Muscle layer of duodenum (tissue), 2 donors: ENCODE results near the gene WDR5B.
"Not testable (repeated sequence)": the region's sequence is repeated elsewhere in the genome, so short reads cannot be mapped to it uniquely, and the experiment has no call there.

Source experiments
- H3K27ac ChIP-seq: one replicate; pipeline ENCODE4 v1.7.0; 2013; ENCODE audit warnings: mild to moderate bottlenecking, low read length
- H3K27me3 ChIP-seq: one replicate; pipeline ENCODE4 v1.7.0; 2013; ENCODE audit warnings: low read depth, mild to moderate bottlenecking, control low read depth, low read length
- H3K36me3 ChIP-seq, 2 donors: one replicate each; pipeline ENCODE4 v1.7.0; 2013; ENCODE audit warnings: low read length in 2 of 2, control low read depth in 1 of 2, mild to moderate bottlenecking in 1 of 2; ENCODE audit not compliant: insufficient read depth in 2 of 2, control insufficient read depth in 1 of 2
- H3K4me1 ChIP-seq, 2 donors: one replicate each; pipeline ENCODE4 v1.7.0; 2013; ENCODE audit warnings: low read length in 2 of 2, mild to moderate bottlenecking in 2 of 2, control low read depth in 1 of 2, moderate library complexity in 1 of 2; ENCODE audit not compliant: insufficient read depth in 2 of 2, control insufficient read depth in 1 of 2
- H3K4me3 ChIP-seq, 2 donors: one replicate each; pipeline ENCODE4 v1.7.0; 2013; ENCODE audit warnings: low read length in 2 of 2, low read depth in 1 of 2, mild to moderate bottlenecking in 1 of 2
- H3K9me3 ChIP-seq, 2 donors: one replicate each; pipeline ENCODE4 v1.7.0; 2013; ENCODE audit warnings: low read length in 2 of 2, control low read depth in 1 of 2, mild to moderate bottlenecking in 1 of 2; ENCODE audit not compliant: control insufficient read depth in 1 of 2
- donor health status: healthy.

The WDR5B gene

DNA sequence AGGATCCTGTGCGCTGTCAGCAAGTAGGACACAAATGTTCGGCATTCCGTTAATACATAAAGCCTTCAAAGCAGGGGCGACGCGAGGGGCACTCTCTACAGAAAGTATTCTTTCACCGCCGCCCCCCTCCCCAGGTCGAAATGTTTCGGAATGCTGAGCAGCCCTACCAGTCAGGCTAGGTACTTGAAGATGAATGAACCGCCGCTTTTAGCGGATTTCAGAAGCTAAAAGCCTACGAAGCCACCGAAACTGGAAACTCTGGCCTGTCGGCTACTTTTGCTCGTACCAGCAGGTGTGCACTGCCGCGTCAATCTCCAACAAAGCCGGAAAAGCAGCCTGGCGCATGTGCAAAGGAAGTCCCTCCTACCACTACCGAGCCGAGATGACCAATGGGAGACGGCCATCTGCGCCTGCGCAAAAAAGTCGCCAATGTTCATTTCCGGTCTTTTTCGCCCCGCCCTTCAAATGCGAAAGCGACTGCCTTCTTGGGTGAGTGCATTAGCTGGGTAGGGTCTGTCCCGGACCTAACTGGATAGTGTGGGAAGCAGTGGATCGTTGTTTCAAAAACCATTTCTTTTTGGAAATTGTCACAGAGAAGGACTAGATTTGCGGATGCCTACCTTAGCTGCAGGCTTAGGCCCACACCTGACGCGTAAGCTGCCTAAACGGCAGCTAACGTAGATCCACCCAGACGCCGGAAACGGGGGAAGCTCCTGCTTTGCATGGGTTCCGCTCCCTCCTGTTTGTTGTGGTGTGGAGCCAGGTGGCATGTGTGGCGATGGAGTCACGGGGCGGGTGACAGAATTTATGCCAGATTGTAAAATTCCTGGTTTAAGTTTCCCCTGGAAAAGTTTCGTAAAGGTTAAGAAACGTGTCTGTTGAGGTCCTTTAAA, at the start of gene WDR5B:
Gene WDR5B (minus strand): TSS at position 301 of the 893 bp plus-strand sequence. CDS start 534 bp downstream, outside the sequence.
- H3K27me3 ChIP-seq = no peaks in the 10 kb centered on the region
- H3K27ac ChIP-seq = peak within 1 kb of the TSS; percentile 90

DNA sequence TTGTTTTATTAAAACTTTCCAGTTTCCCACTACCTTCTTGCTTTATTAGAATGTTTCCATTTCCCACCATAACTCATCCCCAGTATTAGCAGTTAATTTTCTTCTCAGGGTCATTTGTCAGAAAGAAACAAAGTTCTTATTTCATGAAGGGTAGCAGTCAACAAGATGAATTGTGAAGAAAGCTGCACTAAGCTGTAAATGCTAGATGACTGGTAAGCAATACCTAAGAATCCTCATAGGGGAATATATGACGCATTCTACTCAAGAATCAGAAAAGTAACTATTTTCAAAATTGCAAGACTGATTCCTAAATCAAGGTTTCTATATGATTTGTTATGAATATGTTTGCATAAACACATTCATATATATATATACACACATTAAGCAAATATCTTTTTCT, 48.8 kb upstream of the WDR5B start:
- Histone ChIP-seq H3K27ac (no peak overlapping the region), H3K4me3 (no peak overlapping the region), H3K4me1 (peaks cover 0 to 9% of the 10 kb centered on the region in 2 donors), H3K36me3 (peaks cover 16 to 18% of the 10 kb centered on the region in 2 donors), H3K27me3 (no peaks in the 10 kb centered on the region), H3K9me3 (no peaks in the 10 kb centered on the region)

More for the DNA sequence above, at the start of gene WDR5B:
- Histone ChIP-seq H3K4me1 (peaks cover 4 to 25% of the 10 kb centered on the region in 2 donors), H3K4me3 (peak within 1 kb of the TSS; percentile 86 to 94), H3K36me3 (peaks cover 7 to 8% of the 10 kb centered on the region in 2 donors), H3K9me3 (no peaks in the 10 kb centered on the region)

DNA sequence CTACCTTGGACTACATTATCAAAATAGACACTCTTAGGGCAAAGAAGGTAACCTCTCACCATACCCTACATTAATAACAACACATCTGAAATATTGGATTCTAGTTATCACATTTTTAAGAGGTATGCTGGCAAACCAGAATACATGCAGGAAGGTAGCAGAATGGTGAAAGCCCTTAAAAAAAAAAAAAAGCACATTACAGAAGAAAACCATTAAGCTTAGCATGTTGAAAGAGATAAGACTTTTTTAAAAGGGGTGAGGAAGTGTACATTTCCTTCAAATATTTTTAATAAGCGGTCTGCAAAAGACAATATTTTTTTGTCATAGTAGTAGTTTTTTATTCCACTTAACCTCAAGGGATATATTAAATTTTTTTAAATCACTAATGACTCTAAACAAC, 46.5 kb upstream of the WDR5B start:
- no peak overlapping the region for H3K27ac ChIP-seq
- H3K4me3 ChIP-seq = no peak overlapping the region
- no peaks in the 10 kb centered on the region for H3K27me3 ChIP-seq
- no peaks in the 10 kb centered on the region for H3K4me1 ChIP-seq
- peaks cover 32% of the 10 kb centered on the region in 2 donors for H3K36me3 ChIP-seq
- H3K9me3 ChIP-seq = no peaks in the 10 kb centered on the region

DNA sequence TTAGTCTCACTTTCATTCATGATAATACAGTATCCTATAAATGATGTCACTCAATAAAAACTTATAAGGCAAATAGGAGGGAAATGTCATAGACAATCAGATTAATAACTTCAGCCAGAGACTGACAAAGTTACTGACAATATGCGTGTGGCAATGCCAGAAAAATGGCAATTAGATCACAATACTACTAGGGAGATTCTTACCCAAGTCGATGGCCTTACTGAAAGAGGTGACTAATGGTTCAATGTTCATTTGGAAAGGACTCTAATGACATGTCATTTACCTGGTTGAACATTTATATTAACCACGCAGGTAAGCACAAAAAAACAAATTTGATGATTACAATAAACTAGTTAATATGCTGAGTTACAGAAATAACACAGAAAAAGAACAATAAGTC, 45.9 kb upstream of the WDR5B start:
- Histone ChIP-seq H3K9me3 (no peaks in the 10 kb centered on the region), H3K4me3 (no peak overlapping the region), H3K27ac (no peak overlapping the region), H3K4me1 (no peaks in the 10 kb centered on the region), H3K36me3 (peaks cover 36% of the 10 kb centered on the region in 2 donors), H3K27me3 (no peaks in the 10 kb centered on the region)

DNA sequence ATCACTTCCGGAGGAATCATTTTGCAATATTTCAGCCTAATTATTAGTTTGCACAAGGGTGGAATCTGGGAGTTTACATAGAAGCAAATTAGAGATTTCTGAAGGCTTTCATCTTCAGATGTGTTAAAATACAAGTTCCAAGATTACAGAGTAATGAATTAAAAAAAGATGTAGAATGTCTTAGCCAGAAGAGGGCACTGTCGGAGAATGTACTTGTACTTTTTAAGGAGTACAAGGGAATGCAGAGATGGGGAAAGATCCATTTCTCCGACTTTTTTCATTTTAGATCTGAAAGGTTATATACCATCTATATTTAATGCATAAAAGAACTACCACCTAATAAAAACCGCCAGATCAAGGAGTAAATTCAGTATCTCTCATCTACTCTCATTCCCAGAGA, 43.1 kb upstream of the WDR5B start:
- no peaks in the 10 kb centered on the region for H3K27me3 ChIP-seq
- H3K36me3 ChIP-seq = peaks cover 26 to 41% of the 10 kb centered on the region in 2 donors
- H3K27ac ChIP-seq = no peak overlapping the region
- no peak overlapping the region for H3K4me3 ChIP-seq
- H3K4me1 ChIP-seq = no peaks in the 10 kb centered on the region
- H3K9me3 ChIP-seq = no peaks in the 10 kb centered on the region

DNA sequence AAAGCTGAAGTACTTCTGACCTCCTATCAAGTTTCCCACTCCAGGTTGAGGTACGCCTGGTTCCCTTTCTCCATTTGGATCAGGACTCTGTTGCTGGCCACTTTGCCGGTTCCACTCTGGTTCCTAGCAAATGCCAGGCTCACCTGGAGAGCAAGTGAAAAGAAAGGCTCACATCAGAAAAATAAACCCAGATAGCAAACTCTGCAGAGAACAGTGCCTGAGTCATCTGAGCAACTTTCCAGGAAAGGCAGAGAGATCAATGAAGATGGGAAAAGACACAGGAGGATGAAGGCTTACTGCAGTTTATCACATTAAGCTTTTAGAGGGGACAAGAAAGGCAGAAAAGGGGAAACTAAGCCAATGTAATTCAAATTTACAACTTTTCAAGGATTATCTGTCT, 41.8 kb upstream of the WDR5B start:
- no peak overlapping the region for H3K4me3 ChIP-seq
- H3K36me3 ChIP-seq = peaks cover 37 to 40% of the 10 kb centered on the region in 2 donors
- no peak overlapping the region for H3K27ac ChIP-seq

DNA sequence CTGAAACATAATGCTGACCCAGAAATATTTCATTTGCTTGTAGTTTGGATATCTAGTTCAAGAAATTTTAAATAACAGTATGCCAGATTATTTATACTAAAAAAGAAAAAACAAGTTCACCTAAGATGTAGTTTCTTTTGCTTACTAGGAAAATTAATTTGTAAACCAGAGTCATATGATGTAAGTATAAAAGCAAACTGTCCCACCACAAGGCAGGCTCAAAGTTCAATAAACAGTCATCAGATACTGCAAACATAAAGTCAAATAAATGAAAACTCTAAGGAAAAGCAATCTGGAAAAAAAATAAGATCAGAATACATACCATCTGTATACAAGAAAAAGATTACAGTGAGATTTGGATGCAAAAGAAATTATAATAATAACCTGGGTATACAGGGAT, 40.2 kb upstream of the WDR5B start:
- H3K4me1 ChIP-seq = no peaks in the 10 kb centered on the region
- H3K36me3 ChIP-seq = peaks cover 30 to 37% of the 10 kb centered on the region in 2 donors
- no peak overlapping the region for H3K4me3 ChIP-seq
- H3K27ac ChIP-seq = no peak overlapping the region
- no peaks in the 10 kb centered on the region for H3K27me3 ChIP-seq
- no peaks in the 10 kb centered on the region for H3K9me3 ChIP-seq

More for the DNA sequence above, 41.8 kb upstream of the WDR5B start:
- H3K27me3 ChIP-seq = no peaks in the 10 kb centered on the region
- no peaks in the 10 kb centered on the region for H3K9me3 ChIP-seq
- H3K4me1 ChIP-seq = no peaks in the 10 kb centered on the region

DNA sequence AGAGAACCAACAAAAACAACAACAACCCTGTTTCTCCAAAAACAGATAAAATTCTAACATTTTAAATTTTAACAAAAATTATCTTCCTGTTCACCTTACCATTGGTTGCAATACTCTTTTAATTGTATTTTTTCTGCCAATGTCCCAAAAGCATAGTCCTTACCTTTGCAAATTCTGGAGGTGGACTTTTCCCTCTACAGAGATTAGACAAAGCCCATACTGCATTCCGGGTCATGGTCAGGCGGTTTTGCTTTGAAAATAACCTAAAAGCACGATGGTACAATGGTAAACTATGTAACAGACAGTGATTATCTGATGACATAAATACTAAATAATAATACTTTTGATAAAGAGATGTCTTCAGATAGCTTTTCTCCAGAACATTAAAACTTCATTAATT, 35.5 kb upstream of the WDR5B start:
- Histone ChIP-seq H3K4me1 (no peaks in the 10 kb centered on the region), H3K27ac (no peak overlapping the region), H3K36me3 (peaks cover 18 to 35% of the 10 kb centered on the region in 2 donors), H3K9me3 (no peaks in the 10 kb centered on the region), H3K4me3 (no peak overlapping the region), H3K27me3 (no peaks in the 10 kb centered on the region)

DNA sequence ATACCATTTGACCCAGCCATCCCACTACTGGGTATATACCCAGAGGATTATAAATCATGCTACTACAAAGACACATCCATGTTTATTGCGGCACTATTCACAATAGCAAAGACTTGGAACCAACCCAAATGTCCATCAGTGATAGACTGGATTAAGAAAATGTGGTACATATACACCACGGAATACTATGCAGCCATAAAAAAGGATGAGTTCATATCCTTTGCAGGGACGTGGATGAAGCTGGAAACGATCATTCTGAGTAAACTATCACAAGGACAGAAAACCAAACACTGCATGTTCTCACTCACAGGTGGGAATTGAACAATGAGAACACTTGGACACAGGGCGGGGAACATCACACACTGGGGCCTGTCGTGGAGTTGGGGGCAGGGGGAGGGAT, 32.4 kb upstream of the WDR5B start:
- not testable (repeated sequence) for H3K9me3 ChIP-seq, H3K27me3 ChIP-seq, H3K27ac ChIP-seq, H3K4me1 ChIP-seq, H3K4me3 ChIP-seq
- peaks cover 18 to 41% of the 10 kb centered on the region in 2 donors for H3K36me3 ChIP-seq

DNA sequence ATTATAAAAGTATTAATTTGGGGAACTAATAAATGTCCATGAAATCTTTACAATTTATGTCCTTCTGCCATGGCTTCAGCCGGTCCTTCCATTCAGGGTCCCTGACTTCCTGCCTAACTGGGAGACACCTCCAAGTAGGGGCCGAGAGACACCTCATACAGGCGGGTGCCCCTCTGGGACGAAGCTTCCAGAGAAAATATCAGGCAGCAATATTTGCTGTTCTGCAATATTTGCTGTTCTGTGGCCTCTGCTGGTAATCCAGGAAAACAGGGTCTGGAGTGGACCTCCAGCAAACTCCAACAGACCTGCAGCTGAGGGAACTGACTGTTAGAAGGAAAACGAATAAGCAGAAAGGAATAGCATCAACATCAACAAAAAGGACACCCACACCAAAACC, 28.6 kb upstream of the WDR5B start:
- not testable (repeated sequence) for H3K4me3 ChIP-seq, H3K9me3 ChIP-seq, H3K4me1 ChIP-seq, H3K27me3 ChIP-seq, H3K27ac ChIP-seq
- peaks cover 33 to 46% of the 10 kb centered on the region in 2 donors for H3K36me3 ChIP-seq

DNA sequence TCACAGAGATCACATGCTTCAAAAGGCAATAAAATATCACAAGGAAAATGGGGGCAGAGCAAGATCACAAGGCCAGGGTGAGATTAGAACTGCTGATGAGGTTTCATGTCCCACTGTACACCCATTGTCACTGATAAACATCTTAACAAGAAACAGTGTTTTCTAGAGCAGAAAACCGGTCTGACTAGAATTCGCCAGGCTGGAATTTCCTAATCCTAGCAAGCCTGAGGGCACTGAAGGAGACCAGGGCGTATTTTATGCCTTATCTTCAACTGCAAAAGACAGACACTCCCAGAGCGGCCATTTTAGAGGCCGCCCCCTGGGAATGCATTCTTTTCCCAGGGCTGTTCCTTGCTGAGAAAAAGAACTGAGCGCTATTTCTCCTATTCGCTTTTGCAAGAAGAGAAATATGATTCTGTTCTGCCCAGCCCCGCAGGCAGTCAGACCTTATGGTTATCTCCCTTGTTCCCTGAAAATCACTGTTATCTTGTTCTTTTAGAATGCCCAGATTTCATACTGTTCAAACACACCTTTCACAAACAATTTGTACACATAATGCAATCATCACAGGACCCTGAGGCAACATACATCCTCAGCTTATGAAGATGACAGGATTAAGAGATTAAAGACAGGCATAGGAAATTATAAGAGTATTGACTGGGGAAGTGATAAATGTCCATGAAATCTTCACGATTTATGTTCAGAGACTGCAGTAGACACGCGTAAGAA, 28.1 kb upstream of the WDR5B start:
- not testable (repeated sequence) for H3K9me3 ChIP-seq, H3K4me1 ChIP-seq, H3K27ac ChIP-seq, H3K4me3 ChIP-seq, H3K27me3 ChIP-seq
- peaks cover 29 to 48% of the 10 kb centered on the region in 2 donors for H3K36me3 ChIP-seq
